Loucy (cell line): ENCODE measurements around the gene RNF157.

Experiments used
- H2AFZ ChIP-seq: fragments of 200-600 bp; sonication (generic); 2 replicates; pipeline ENCODE4 v1.6.0; 2016; ENCODE audit warnings: antibody characterized with exemption, mild to moderate bottlenecking, low read length, moderate library complexity
- H3F3A ChIP-seq: fragments of 200-600 bp; 2 replicates; pipeline ENCODE4 v1.6.0; 2016; ENCODE audit warnings: antibody characterized with exemption, low read depth, mild to moderate bottlenecking
- H3K27me3 ChIP-seq: fragments of 200-600 bp; sonication (generic); 2 replicates; pipeline ENCODE4 v1.6.1; 2014; ENCODE audit warnings: low read length, mild to moderate bottlenecking; ENCODE audit not compliant: insufficient read depth, poor library complexity, severe bottlenecking
- H3K36me3 ChIP-seq: fragments of 200-600 bp; sonication (generic); 2 replicates; pipeline ENCODE4 v1.6.1; 2016; ENCODE audit warnings: low read length; ENCODE audit not compliant: insufficient read depth
- H3K4me1 ChIP-seq: fragments of 200-600 bp; sonication (generic); 2 replicates; pipeline ENCODE4 v1.5.1; 2014; ENCODE audit warnings: low read length, mild to moderate bottlenecking; ENCODE audit not compliant: insufficient read depth, poor library complexity, severe bottlenecking
- H3K4me2 ChIP-seq: fragments of 200-600 bp; sonication (generic); 2 replicates; pipeline ENCODE4 v1.6.0; 2014; ENCODE audit warnings: antibody characterized with exemption, low read length, low read depth, mild to moderate bottlenecking; ENCODE audit not compliant: poor library complexity, severe bottlenecking
- H3K4me3 ChIP-seq: fragments of 200-600 bp; sonication (generic); 2 replicates; pipeline ENCODE4 v1.5.1; 2014; ENCODE audit warnings: low read length, mild to moderate bottlenecking, mixed read lengths; ENCODE audit not compliant: poor library complexity, severe bottlenecking
- H3K79me2 ChIP-seq: fragments of 200-600 bp; sonication (generic); 2 replicates; pipeline ENCODE4 v1.6.1; 2014; ENCODE audit warnings: low read length; ENCODE audit not compliant: insufficient read depth
- H3K9ac ChIP-seq: fragments of 200-600 bp; sonication (generic); 2 replicates; pipeline ENCODE4 v1.6.0; 2014; ENCODE audit warnings: mild to moderate bottlenecking, low read depth, low read length, moderate library complexity; ENCODE audit not compliant: poor library complexity, severe bottlenecking
- H3K9me2 ChIP-seq: fragments of 200-600 bp; sonication (generic); replicated peaks from 2 replicates; pipeline ENCODE4 v1.6.1; 2016; ENCODE audit warnings: low read depth, low read length, mixed read lengths
- H3K9me3 ChIP-seq: fragments of 200-600 bp; sonication (generic); 2 replicates; pipeline ENCODE4 v1.6.1; 2014; ENCODE audit warnings: mild to moderate bottlenecking, antibody characterized with exemption, low read length, low read depth; ENCODE audit not compliant: insufficient read depth
- H4K20me1 ChIP-seq: fragments of 200-600 bp; sonication (generic); 2 replicates; pipeline ENCODE4 v1.6.0; 2014; ENCODE audit warnings: antibody characterized with exemption, low read length, mild to moderate bottlenecking; ENCODE audit not compliant: insufficient read depth, poor library complexity, severe bottlenecking
- EZH2phosphoT487 ChIP-seq: fragments of 200-600 bp; IDR thresholded peaks from 2 replicates; pipeline ENCODE4 v1.6.1; 2018; ENCODE audit warnings: antibody characterized with exemption, mild to moderate bottlenecking, moderate library complexity, borderline replicate concordance
- TF ChIP-seq, protein P1 (sequence below): fragments of 200-600 bp; sonication (generic); conservative IDR thresholded peaks from 2 replicates; pipeline ENCODE4 v1.5.1; 2014; ENCODE audit warnings: mild to moderate bottlenecking, antibody characterized with exemption, low read length

The RNF157 gene

DNA sequence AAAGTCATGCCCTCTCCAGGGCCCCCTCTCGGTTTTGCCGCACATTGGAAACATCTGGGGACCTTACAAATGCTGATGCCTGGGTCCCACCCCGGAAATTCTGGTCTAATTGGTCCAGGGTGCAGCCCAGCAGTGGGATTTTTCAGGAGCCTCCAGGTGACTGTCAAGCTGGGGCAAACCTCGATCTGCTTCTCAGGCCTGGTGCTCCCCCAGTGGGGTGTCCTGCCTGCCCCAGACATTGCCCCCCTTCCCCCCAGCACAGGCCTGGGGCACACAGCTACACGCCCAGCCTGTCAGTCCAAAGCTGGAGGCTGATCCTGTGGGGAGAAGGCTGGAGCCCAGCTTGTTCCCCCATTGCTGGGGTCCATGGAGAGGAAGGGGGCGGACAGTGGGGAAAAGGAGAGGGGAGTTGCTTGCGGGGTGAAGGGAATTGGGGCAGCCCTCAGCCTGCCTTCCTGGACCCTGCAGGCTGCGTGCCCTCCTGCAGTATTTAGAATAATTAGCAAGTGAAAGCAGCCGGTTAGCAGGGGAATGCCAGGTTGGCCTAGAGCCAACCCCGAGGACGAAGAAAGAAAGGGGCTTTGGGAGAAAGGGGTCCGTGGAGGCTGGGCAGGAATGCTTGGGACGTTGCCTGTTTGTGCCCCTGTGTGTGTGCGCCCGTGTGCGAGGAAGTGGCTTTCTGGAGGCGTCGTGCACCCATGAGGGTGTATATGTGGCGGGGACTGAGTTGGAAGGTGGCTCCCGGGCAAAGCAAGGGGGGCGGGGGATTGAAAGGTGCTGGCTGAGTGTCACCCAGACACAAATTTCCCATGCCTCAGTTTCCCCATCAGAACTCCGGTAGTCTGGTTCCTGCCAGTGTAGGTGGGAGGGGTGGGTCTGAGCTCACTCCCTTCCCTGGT, 105.1 kb downstream of the RNF157 start:
- Histone ChIP-seq H3K27me3 (no peaks in the 10 kb centered on the region), H3K79me2 (no peaks in the 10 kb centered on the region), H3K9me3 (no peaks in the 10 kb centered on the region), H4K20me1 (no peaks in the 10 kb centered on the region), H3K4me3 (no peak overlapping the region), H3K36me3 (no peaks in the 10 kb centered on the region), H3F3A (no peaks in the 10 kb centered on the region), H3K9ac (no peak overlapping the region), H3K4me2 (no peak overlapping the region), H3K9me2 (no peaks in the 10 kb centered on the region), H2AFZ (no peak overlapping the region), H3K4me1 (no peaks in the 10 kb centered on the region)
- TF ChIP-seq, protein P1, sequence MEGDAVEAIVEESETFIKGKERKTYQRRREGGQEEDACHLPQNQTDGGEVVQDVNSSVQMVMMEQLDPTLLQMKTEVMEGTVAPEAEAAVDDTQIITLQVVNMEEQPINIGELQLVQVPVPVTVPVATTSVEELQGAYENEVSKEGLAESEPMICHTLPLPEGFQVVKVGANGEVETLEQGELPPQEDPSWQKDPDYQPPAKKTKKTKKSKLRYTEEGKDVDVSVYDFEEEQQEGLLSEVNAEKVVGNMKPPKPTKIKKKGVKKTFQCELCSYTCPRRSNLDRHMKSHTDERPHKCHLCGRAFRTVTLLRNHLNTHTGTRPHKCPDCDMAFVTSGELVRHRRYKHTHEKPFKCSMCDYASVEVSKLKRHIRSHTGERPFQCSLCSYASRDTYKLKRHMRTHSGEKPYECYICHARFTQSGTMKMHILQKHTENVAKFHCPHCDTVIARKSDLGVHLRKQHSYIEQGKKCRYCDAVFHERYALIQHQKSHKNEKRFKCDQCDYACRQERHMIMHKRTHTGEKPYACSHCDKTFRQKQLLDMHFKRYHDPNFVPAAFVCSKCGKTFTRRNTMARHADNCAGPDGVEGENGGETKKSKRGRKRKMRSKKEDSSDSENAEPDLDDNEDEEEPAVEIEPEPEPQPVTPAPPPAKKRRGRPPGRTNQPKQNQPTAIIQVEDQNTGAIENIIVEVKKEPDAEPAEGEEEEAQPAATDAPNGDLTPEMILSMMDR = no peak
- TF ChIP-seq EZH2phosphoT487 = no peak

DNA sequence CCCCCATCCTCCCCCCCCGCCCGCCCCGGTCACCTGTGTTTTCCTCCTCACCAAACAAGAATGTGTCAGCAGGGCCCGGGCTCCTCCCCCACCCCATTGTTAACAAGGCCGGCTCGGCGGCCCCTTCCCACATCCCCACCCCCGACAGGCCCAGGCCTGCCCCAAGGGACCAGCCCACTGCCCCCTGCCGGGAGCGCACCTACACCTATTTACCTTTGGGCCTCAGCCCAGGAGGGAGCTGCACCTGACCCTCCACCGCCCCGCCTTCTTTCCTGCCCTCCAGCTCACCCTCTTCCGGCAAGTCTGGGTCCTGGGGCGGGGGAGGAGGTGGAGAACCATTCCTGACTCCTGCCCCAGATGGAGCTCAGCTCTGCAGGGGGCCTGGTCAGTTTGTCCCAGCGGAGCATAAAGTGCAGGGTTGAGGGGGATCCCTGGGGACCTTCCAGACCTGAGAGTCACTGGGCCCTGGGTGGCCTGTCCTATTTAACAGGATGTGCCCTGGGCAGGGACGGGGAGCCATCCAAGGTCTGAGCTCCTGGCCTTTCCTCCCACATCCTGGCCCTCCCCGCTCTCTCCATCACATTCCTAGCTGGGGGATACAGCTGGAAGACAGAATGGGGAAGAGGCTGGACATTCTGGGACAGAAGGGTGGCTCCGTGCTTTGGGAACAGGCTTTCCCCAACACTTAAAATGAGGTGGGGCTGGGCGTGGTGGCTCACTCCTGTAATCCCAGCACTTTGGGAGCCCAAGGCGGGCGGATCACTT, 107.5 kb downstream of the RNF157 start:
- Histone ChIP-seq H3K9ac (no peak overlapping the region), H3K27me3 (no peaks in the 10 kb centered on the region), H3K36me3 (no peaks in the 10 kb centered on the region), H3K4me3 (no peak overlapping the region), H3F3A (no peaks in the 10 kb centered on the region), H2AFZ (no peak overlapping the region), H3K4me2 (no peak overlapping the region), H3K9me2 (no peaks in the 10 kb centered on the region), H3K9me3 (no peaks in the 10 kb centered on the region), H4K20me1 (no peaks in the 10 kb centered on the region), H3K4me1 (no peaks in the 10 kb centered on the region), H3K79me2 (no peaks in the 10 kb centered on the region)
- TF ChIP-seq EZH2phosphoT487 = no peak
- TF ChIP-seq, protein P1 = no peak

DNA sequence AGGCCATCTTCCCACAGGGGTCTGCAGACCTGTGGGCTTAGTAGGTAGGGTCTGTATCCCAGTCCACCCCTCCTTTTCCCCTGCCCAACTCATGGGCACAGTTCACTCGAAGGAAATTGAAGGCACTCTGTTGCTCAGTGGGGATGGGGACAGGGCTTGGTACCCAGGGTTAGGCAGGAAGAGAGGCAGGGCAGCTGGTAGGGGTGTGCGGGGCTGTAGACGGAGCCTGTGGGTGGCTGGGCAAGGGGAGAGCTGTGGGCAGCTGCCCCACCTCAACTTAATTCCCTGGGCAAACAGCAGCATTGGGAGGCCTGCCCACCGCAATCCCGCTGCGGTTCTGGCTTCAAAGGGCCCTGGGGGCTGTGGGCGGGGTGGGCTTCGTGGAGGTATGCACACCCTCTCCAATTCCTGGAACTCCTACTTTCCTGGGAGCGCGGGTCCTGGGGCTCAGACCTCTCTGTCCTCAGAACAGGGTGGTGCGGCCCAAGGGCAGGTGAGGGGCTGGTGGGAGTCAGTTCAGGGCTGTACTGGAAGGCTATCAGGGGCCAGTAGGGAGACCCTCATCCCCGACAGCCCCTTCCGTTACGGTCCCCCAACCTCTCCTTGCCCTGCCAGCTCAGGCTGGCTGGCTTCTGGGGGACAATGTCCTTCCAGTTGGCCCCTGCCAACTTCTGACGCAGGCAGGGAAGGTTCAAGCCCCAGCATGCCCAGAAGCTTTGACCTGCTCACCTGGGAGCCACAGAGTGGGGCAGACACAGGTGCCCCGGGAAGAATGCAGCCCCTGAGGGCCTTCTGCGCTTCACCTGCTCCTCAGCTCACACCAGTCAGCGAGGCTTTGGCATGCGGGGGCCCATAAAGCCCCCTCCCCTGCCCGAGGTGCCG, 108.4 kb downstream of the RNF157 start:
- Histone ChIP-seq H2AFZ (no peak overlapping the region), H4K20me1 (no peaks in the 10 kb centered on the region), H3K27me3 (no peaks in the 10 kb centered on the region), H3K4me3 (no peak overlapping the region), H3K4me1 (no peaks in the 10 kb centered on the region), H3K36me3 (no peaks in the 10 kb centered on the region), H3F3A (no peaks in the 10 kb centered on the region), H3K9me2 (no peaks in the 10 kb centered on the region), H3K9ac (no peak overlapping the region), H3K79me2 (no peaks in the 10 kb centered on the region), H3K9me3 (no peaks in the 10 kb centered on the region), H3K4me2 (no peak overlapping the region)
- TF ChIP-seq, protein P1 = no peak
- no peak for TF ChIP-seq EZH2phosphoT487
